GM04504 (cell line): Measurements from ENCODE around the gene PLCB1.

Source experiments
- DNase-seq: peaks from one replicate; pipeline ENCODE4 v3.0.0-alpha.2; 2012; ENCODE audit warnings: low read depth

PLCB1 gene

DNA sequence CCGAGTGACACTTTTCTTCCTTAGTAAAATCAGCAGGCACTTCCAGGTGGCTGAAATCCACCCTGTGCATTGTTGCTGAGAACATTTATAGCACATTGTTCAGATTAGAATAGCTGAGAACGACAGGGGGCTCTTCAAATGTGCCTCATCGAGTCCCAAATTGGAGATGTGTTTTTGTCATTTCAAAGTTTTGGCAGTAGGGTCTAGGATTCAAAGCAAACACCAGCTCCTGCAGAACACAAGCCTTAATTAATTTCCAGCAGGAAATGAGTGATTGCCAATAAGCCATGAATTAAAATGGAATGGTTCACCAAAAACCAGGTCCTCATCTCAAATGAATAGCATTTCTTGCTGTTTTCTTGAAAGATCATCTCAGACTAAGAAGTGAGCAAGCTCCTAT is 171.6 kb downstream of the PLCB1 start:
- no peak for DNase-seq

DNA sequence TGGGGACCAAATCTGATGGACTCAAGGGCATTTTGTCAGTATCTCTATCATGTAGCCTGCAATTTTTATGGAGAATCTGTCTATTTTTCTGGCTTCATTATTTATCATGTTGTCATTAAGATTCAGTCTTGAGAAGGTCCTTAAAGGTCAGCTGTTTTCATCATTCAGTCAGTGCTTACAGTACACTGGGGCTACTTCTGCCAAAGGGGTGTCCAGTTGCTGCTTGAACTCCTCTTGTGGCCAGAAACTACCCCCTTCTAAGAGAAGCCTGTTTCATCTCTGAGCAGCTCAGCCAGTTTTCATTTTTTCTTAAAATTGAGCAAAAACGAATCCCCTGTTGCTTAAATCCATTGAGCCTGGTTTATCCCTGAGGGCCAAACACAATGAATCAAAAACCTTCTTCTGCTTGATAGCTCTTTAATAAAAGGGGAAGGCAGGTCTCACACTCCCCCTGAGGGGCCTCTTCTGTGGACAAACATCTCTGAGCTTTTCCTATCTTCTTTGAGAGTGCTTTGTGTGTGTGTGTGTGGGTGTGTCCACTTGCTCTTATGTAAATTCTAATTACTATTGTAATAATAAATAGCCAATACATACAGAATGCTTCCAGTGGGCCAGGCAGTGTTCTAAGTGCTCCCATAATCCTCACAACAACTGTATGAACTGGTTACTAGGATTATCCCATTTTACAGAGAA is 172.2 kb downstream of the PLCB1 start:
- DNase-seq: no peak

DNA sequence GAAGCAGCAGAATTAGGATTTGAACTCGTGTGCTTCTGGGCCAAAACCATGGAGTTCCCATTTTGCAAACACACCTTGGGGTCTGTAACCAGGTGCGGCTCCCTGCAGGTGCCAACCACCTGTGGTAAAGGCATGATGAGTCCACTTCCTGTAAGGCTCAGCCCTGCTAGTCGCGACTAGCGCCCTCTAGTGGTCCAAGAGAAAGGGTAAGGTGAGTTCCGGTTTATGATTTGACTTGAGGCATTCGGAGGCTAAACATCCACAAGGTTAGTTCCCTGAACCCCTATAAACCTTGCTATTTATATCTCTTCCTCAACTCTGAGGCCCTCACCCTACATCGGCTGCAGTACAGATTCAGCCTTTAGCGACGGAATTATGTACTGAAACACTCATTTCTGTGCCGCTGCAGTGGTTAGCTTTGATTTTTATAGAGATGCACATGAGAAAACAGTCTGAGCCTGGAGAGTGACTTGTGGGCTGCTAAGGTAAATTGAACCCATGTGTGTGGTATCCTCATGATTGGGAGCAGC is 173.4 kb downstream of the PLCB1 start:
- DNase-seq: no peak

DNA sequence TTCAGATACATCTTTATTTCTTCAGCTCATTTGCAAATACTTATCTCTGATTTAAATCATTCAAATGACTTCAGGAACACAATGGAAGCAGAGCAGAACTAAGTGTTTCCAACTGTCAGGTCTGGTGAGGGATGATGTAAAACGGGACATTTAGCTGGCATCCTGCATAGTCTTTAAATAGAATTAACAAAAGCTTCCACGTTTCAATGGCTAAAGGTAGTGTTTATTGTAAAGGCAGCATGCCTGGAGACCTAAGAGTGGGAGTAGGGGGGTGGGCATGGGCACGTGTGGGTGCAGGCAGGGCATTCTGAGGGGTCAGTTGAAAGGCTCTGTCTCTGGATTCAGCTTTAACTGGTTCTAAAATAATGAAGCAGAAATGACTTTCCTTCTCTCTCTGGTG is 174.9 kb downstream of the PLCB1 start:
- DNase-seq: no peak

DNA sequence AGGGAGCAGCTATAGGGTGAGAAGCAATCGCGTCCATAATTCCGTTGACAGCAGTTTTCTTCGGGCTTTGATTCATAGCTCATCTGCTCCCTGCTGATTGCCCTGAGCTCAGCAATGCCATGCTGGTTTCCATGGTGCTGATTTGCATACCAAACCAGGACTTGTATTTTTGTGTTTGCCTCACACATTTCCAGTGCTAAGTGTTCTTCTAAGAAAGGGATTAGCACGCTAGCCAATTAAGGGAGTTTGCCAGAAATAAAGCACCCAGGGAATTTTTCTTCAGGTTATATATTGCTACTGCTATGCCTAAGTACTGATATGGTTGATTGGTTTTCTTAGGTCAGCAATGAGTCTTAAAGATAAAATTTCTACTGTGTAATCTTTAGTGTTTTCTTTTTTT is 177.6 kb downstream of the PLCB1 start:
- no peak for DNase-seq

DNA sequence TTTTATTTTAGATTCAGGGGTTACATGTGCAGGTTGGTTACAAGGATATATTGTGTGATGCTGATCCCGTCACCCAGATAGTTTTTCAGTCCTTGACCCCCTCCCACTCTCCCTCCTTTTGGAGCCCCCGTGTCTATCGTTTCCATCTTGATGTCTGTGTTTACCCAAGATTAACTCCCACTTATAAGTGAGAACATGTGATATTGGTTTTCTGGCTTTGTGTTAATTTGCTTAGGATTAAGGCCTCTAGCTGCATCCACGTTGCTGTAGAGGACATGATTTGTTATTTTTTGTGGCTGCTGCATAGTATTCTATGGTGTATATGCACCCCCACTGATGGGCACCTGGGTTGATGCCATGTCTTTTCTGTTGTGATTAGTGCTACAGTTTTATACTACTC is 178.6 kb downstream of the PLCB1 start:
- no peak for DNase-seq

DNA sequence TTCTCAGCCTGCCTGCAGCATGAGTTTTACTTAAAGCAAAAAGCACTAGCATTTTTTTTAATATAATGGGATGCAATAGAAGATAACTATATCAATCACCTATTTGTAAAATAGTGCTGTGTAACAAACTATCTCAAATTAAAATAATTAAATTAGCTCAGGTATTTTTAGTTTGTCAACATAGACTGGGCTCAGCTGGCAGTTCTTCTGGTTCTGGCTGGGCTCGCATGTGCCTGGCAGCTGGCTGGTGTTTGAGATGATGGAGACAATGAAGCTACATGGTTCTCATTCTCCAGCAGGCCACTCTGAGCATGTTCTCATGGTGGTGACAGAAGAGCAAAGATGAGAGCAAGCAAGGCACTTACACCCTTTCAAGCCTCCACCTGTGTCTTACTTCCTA is 181.0 kb downstream of the PLCB1 start:
- DNase-seq: no peak

DNA sequence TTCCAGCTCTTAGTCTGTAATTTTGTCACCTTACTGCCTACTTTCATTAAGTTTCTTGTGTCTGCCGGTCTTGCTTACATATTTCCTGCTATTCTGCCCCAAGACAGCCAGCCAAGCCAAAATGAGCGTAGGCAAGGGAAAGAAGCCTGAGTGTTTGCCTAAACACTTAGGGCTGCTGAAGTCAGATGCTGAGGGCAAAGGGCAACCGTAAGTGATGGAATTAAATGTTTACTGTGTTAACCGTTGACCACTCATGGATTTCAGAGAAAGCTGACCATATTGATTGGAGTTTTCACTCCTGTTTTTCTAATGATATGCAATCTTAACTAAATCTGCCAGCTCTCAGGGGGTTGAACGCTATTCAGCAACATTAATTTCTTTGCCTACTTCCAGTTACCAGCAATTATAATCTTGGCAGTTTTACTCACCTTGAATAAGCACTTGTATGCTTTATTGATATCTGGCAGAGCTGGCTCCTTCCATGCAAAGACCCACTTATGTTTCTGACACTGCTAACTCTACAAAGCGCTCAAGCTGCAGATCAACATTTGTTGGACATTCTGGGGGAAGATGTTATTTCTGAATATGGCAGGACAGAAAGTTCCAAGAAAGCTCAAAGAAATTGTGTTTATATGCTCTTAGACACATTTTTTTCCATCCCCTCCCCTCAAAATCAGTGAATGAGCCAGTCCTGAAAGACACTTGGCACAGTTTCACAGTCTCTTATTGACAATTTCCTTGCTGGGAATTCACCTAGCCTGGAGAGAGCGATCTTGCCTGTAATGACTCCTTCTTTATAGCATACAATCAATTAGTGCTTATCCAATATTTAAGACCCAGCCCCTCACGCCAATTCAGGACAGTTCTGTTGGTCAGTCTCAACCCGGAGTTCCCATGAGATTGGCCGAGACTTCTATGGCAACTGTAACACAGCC is 183.8 kb downstream of the PLCB1 start:
- DNase-seq: no peak

DNA sequence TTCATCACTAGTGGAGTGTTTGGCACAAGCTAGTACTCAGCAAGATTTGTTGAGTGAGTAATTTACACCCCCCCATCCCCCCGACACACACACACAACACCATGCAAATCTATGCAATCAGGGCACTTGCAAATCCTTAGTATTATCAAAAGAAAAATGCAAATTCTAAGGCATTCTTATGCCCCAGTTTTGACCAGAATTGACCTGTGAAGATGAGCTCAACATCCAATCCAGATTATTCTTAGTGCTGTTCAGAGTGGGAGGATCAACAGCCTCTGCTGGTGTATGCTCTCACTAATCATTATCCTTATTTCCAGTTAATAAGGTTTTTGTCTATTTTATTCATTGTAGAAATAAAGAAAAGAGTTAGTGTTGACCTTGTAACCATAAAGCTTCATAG is 185.4 kb downstream of the PLCB1 start:
- DNase-seq: no peak

DNA sequence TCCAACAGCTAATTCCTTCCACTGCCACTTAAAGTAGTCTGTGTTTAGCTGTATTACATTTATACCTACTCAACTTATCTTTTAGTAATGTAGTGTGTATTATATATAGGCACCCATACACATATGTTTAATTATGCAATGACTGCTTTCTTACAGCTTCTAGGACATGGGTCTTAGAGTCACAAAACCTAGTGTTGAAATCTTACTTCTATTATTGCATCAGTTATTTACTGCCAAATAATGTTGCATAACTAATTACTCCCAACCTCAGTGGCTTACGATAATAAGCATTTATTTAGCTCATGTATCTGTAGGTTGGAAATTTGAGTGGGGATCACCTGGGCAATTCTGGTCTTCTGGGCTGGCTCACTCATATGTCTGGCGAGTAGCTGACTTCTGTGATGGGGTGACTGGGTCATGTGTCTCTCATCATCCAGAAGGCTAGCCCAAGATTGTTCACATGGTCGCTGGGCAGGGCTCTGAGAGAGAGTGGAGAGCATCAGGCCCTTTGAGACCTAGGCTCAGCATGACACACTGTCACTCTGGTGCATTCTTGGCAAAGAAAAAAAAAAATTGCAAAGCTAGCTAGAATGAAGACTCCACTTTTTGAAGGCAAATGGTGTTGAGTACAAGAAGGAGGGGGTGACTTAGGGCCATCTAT is 187.0 kb downstream of the PLCB1 start:
- no peak for DNase-seq

DNA sequence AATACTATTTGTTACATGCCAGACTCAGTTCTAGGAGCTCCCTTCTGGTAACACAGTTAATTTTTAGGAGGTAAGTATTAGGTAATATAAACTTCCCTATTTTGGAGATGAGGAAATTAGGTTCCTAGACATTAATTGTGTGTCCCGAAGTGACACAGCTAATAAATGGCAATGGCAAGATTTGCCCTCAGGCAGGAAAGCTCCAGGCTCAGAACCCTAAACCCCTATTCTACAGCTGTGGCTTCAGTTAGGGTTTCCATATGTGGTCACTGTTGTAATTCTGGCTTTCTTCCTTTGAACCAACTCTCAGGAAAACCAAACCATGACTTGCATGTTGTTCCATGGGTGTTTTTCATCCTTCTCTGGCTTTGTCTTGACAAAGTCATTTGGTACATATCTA is 188.2 kb downstream of the PLCB1 start:
- DNase-seq: no peak

DNA sequence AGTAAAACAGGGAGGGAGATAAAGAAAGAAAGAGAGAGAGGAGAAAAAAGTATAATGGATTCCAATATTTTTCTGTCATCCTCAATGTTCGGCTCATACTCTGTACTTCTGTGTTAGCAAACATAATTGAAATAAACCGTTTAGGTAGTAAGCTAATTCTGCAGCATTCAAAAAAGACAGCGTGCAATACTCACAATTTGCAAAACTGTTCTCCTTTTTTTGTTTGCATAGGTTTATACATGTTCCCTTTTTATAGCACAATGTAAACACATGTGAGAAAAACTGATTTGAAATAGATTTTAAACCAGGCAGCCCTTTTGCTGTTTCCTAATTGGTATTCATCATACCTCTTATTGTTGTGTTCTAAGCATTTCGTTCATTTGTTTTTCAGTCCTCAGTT is 188.9 kb downstream of the PLCB1 start:
- DNase-seq: no peak

DNA sequence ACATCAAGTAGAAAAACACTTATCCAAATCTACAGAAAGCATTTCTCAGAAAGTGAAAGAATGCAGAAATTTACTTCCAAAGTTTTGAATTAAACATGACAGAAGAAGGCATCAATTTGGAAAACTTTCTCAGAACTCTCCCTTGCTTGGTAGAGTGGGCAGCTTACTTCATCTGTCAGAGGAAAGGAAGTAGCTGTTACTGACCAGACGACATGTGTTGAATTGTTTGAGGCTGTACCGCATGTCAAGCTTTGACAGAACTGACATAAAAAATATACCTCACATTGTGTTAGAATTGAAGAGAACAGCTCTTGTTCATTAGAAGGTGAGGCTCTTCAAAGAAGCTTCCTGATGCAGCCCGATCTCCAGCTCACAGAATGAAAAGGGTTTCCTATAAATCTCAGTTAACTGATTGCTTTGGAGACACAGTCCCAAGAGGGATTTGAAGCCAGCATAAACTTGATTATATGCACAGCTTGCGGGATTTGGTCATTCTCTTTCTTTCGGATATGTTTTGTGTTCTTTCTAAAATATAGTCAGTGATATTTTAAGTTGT is 190.7 kb downstream of the PLCB1 start:
- no peak for DNase-seq

DNA sequence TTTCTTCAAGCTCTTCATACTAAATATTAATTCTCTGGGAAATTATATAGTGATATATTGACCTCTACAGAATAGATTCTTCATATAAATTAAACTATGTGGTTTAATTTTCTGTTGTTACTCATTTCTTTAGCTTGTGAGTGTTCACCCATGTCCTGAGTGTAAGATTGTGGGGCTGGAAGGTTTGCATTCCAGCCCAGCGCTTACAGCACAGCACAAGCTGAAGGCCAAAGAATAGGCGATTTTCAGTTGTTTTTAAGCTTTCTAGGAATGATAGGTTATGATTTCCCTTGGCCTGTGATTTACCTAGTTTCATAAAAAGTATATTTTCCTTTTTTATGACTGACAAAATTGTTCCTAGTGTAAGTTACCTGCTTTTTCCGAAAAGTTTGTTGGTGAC is 194.1 kb downstream of the PLCB1 start:
- DNase-seq: no peak

DNA sequence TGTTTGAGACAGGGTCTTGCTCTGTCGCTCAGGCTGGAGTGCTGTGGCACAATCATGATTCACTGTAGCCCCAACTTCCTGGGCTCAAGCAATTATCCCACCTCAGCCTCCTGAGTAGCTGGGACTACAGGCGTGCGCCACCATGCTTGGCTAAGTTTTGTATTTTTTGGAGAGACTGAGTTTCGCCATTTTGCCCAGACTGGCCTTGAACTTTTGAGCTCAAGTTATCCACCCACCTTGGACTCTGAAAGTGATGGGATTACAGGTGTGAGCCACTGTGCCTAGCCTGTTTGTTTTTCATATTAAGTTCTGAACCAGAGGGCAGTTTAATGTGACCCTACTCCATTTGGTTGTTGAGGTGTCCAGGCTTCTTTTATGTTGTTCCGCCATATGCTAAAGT is 194.8 kb downstream of the PLCB1 start:
- DNase-seq: no peak

DNA sequence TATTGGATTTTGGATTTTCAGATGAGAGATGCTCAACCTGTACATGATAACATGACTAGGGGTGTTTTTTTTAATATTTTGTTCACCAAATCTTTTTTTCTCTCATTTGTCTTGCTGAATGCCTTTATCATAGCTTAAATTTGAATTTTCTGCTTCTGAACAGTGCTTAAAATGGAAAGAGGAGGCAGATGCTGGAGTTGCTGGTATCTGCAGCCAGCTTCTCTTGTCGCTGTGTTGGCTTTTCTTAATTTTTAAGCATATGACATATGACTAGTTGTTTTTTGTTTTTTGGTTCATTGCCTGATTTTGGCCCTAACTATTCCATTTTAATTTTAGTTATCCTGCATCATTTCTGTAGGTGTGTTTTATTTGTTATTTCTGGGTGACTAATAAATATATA is 196.1 kb downstream of the PLCB1 start:
- no peak for DNase-seq

DNA sequence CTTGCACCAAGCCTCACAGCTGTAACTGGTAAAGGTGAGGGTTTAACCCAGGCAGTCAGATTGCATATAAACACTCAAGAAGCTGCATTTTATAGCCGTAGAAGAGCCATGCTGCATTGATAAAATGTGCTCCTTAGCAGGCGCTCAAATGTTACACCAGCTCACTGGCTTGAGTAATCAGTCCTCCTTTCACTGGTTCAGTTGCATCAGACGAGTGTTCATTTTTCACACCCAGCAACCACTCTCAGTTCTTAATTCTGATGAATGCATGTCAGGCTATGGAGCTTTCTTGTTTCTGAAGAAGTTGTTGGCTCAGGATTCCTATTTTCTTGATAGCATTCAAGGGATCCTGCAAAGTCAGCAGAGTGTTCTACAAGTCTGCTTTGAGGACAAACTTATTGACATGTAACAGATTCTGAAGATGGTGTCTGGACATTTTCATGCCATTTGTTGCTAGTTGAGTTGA is 198.3 kb downstream of the PLCB1 start:
- DNase-seq: no peak

DNA sequence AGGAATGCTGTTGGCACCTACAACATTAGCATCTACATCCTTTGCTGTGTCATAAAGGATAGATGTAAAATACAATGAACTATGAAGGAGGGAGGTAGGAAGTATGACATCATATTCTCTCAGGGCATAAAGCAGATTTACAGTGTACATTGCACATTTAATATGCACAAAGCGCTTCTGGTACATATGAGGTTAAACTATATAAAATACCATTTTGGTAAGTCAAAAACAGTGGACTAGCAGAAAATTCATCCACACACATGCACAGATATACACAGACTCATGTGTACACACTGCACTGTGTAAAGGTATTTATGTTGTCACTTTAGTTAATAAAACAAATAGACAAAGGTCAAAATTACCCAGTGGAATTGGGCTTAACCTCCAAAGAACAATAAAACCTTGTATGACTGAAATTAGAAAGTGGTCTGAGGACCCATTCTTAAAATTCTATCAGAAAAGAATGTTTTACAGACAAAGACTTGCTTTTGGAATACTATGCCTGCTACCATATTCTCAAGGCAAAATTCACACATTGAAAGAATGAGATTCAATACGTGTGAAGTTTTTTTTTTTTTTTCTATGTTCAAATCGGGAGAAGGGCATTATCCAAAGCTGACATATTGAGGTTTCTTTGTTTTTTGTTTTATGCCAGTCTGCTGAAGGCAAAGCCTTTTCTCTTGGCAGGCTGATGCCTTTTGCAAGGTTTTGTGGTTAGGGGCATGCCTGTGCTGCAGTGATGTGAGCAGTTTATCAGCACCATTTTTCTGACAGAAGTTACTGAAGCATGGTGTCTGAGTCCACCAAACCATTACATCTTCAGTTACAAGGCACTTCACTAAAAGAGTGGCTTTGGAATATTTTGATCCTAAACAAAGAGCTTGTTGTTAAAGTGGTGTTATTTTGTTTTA is 199.0 kb downstream of the PLCB1 start:
- no peak for DNase-seq

DNA sequence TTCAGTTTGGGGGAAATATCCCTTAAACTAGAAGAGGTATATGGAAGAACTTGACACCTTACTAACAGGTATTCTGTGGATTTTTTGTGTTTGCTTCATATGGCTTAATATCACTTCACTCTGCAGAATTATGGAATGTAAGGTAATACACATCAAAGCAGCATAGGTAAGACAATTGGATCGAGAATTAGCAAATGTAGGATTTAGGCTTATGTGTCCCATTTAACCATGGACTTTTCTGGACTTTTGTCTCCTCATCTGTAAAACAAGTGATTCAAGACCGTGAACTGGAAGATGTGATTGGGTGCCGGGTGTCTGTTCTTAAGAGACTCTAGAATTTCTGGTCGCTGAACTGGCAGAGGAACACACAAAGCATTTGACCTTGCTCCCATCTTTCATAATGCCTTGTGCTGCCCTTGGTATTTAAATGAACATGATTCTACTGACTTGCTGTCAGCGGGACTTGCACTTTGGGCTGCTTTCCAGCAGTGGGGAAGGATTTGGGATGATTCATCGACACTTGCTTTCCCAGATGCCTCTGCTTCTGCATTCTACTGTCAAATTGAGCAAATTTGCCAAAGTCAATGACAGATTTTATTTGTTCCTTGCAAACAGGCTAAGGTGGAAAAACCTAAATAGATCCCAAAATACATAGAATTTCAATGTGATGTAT is 199.8 kb downstream of the PLCB1 start:
- peak; percentile 77 for DNase-seq

DNA sequence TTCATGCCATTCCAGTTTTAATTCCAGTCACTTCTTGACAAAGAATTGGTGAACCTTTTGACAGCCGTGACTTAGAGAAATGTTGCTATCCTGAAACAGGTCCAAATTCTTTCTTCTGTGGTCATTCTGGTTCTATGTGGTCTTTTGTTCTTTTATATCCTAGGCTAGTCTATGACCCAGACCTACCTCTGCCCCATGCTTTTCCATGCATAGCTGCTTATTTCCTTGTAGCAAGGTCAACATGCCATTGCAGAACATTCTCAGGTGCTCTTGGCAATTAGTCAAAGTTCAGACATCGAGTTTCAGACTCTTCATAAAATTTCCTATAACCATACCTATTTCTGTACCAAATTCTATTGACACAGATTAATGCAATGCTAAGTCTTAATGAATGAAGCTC is 202.6 kb downstream of the PLCB1 start:
- no peak for DNase-seq

DNA sequence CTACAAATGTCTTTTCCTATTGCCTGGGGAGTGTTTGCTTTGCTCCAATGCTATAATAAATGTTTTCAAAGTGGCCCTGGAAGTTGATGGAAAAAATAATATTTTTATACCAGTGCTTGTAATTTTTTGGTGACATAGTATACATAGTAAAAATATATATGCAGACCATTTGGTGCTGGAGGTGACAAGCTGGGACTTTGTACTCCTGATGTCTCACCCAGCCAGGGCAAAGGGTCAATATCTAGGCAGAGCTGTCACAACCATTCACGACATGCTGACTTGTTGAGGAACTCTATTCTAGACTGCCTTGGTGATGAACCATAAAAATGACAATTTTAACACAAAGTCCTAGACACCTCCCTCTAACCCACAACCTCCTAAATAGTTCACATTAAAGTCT is 203.0 kb downstream of the PLCB1 start:
- no peak for DNase-seq
